GM21737 (cell line): ENCODE measurements around the gene ALDH7A1.
A peak's percentile ranks its signal among the peaks of the same experiment; 100 is the strongest.
"Not testable (repeated sequence)": the region's sequence is repeated elsewhere in the genome, so short reads cannot be mapped to it uniquely, and the experiment has no call there.

ENCODE experiments used
- ATAC-seq: cut with Tn5 transposase; IDR thresholded peaks from one replicate; pipeline ENCODE4 v1.9.1; 2021; ENCODE audit warnings: mild to moderate bottlenecking, moderate library complexity; ENCODE audit not compliant: unreplicated experiment

The ALDH7A1 gene

DNA sequence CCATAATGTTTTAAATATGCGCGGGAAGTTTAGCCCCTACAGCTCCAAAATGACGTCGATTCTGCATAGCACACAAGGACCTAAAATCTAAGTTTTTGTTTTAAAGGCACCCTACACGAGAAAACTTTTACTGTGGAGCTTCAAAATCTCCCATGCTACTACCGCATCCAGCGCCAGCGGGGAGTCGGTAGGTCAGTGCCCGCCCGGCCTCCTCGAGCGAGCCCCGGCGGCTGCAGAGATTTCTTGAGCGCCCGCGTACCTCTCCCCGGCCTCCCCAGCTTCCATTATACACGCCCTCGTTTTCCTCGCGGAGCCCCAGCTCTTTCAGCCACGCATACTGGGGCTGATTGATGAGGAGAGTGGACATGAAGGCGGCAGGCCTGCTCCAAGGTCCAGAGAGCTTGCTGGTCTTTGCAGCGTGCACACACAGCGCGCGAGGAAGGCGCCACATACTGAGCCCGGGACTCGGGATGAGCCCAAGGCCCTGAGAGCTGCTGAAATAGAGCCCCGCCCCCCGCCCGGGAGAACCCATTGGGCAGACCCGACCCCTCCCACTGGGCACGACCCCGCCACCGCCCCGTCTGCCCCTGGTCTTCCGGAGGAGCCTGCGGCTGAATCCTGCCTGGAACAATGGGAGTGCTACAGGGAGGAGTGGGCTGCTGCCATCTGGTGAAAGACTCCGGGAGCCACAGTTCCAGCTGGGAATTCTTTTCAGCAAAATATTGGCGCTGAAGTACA, at the start of gene ALDH7A1:
Gene ALDH7A1 (minus strand): TSS at position 472 of the 738 bp plus-strand sequence. CDS start 21 bp downstream, at position 451.
- peak; percentile 83 for ATAC-seq

DNA sequence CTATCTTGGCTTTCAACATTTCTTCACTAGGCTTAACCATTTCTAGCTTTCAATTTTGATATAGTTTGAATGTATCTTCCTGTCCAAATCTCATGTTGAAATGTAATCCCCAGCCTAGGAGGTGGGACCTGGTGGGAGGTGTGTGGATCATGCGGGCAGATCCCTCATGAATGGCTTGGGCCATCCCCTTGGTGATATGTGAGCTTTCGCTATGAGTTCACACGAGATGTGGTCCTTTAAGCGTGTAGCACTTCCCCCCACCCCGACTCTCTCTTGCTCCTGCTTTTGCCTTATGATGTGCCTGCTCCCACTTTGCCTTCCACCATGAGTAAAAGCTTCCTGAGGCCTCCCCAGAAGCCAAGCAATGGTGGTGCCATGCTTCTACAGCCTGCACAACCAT, 46.4 kb upstream of the ALDH7A1 start:
- ATAC-seq: no peak

DNA sequence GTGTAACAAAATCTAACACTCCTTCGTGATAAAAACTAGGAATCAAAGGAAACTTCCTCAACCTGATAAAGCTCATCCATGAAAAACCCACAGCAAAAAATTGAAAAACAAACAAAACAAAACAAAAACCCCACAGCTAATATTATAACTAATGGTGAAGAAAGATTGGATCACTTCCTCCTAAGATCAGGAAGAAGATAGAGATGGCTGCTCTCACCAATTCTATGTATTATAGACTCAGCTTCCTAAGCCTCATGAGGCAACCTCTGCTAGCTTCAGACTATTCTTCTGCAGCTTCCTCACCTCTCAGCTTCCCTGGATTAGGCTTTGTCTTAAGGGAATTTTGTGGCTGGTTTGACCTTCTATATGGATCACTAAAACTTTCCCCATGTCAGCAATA, 45.8 kb upstream of the ALDH7A1 start:
- no peak for ATAC-seq

DNA sequence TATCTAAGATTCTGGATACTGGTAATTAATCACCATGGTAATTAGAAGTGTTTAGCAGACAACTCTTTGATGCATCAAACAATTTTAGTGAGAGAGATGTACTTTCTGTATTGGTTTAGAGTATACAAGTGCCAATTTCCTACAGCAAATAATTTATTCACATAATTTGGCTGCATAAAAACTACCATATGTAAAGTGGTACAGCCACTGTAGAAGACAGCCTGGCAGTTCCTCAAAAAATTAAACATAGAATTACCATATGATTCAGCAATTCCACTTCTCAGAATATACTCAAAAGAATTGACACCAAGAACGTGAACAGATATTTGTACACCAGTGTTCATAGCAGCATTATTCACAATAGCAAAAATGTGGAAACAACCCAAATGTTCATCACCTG, 41.9 kb upstream of the ALDH7A1 start:
- no peak for ATAC-seq

DNA sequence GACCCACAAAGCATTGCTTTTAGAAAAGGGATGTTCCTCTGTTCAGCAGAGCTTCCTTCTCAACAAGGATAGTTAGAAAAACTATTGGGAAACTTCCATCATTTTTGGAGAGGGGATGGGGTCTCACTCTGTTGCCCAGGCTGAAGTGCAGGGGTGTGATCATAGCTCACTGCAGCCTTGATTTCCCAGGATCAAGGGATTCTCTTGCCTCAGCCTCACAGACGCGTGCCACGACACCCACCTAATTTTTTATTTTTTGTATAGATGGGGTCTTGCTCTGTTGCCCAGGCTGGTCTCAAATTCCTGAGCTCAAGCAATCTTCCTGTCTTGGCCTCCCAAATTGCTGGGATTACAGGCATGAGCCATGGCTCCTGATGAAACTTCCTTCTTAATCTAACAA, 40.6 kb upstream of the ALDH7A1 start:
- no peak for ATAC-seq

DNA sequence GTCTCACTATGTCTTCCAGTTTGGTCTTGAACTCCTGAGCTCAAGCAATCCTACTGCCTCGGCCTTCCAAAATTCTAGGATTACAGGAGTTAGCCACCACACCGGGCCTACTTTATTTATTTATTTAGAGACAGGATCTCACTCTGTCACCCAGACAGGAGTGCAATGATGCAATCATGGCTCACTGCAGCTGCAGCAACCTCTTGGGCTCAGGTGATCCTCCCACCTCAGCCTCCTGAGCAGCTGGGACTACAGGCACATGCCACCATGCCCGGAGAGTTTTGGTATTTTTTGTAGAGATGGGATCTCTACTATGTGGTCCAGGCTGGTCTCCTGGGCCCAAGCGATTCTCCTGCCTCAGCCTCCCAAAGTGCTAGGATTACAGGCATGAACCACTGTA, 38.5 kb upstream of the ALDH7A1 start:
- ATAC-seq: no peak

DNA sequence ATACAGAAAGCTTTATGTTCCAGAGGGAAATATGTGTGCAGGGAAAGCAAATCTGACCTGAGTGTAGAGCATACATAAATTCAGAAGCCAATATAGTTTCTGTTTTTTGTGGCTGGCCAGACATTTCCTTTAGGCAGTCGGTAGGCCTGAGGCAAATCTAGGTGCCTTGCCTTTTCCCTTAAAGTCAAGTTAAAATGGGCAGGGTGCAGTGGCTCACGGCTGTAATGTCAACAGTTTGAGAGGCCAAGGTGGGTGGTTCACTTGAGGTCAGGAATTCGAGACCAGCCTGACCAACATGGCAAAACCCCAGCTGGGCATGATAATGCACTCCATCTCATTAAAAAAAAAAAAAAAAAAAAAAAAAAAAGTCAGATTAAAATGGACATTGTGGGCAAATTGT, 36.9 kb upstream of the ALDH7A1 start:
- ATAC-seq: no peak

DNA sequence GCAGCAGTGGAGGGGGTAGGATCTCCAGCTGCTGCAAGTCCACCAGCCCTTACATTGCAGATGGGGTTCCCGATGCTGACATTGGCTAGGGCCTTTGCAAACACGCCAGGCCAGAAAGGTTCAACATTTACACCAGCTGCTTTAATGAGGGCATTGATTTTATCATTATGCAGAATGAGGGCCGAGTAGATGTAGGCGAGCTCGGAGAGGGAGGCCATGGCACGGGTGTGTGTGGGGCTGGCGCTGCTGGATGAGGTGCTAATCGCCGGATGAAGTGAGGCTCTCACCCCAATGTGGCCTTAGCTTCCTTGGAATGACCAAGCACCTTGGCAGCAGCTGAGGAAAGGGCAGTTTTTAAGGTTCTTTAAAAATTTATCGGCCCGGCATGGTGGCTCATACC, 33.1 kb upstream of the ALDH7A1 start:
- ATAC-seq: no peak

DNA sequence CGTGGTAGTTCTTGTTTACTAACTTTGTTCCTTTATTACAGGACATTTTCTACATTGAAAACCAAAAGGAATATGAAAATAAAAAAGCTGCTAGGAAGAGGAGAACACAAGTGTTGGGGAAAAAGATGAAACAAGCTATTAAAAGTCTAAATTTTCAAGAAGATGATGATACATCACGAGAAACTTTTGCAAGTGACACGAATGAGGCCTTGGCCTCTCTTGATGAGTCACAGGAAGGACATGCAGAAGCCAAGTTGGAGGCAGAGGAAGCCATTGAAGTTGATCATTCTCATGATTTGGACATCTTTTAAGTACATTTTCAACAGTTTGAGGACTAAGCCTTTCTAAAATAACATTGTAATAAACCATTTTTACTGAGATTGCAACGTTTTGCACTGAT, 29.5 kb upstream of the ALDH7A1 start:
- no peak for ATAC-seq

DNA sequence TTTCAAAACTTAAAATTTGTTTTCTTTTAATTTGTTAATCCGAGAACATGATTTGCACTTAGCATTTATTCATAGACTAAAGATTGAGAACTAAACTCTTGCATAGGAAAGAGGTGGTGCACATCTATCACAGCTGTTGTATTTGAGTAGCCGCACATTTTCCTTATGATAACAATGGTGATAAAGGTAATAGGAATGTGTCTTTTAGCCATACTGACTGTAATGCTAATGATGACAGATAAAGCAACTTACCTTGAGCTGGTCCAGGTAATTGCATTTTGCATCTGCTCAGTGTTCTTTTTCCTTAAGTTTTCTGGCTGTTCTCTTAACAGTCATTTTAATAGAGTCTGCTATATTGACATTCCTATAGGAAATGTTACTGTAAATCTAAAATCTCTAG, 24.8 kb upstream of the ALDH7A1 start:
- no peak for ATAC-seq

DNA sequence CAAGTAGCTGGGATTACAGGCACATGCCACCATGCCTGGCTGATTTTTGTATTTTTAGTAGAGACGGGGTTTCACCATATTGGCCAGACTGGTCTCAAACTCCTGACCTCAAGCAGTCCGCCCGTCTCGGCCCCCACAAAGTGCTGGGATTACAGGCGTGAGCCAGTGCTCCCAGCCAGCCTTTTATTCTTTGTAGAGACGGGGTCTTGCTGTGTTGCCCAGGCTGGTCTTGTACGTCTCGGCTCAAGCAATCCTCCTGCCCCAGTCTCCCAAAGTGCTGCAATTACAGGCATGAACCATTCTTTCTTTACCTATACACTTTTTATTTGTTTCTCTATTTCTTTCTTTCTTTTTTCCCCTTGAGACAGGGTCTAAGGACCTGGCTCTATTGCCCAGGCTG, 22.6 kb upstream of the ALDH7A1 start:
- not testable (repeated sequence) for ATAC-seq

DNA sequence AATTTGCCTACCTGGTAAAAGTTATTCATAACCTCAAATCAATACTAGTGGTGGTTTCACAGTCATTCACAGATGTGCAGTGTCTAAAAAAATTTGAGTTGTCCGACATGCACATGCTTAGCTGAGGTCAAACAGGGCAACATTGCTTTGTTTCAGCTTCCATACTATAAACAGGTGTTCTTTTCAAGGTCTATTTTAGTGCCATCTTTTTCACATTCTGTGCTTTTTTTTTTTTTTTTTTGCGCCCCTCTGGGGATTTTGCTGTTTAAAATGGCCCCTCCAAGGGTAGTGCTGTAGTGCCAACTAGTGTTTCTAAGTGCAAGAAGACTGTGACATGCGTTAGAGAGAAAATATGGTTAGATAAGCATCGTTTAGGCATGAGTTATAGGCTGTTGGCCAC, 20.3 kb upstream of the ALDH7A1 start:
- ATAC-seq: peak; percentile 93

DNA sequence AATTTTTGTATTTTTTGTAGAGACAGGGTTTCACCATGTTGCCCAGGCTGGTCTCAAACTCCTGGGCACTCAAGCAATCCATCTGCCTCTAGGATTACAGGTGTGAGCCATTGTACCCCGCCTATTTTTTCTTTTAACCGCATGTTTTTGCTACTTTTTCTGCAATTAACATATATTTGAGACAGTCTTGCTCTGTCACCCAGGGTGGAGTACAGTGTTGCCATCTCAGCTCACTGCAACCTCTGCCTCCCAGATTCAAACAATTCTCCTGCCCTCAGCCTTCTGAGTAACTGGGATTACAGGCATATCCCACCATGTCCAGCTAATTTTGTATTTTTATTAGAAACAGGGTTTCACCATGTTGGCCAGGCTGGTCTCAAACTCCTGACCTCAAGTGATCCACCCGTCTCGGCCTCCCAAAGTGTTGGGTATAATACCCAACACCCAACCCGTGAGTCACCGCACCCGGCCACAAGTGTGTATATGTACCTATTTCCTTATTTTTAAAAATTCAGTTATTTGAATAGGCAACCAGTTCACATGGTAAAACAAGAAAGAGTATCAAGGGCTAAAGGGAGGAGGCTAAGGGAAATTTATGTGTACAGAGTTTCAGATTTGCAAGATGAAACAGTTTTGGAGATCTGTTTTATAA, 19.0 kb upstream of the ALDH7A1 start:
- no peak for ATAC-seq

DNA sequence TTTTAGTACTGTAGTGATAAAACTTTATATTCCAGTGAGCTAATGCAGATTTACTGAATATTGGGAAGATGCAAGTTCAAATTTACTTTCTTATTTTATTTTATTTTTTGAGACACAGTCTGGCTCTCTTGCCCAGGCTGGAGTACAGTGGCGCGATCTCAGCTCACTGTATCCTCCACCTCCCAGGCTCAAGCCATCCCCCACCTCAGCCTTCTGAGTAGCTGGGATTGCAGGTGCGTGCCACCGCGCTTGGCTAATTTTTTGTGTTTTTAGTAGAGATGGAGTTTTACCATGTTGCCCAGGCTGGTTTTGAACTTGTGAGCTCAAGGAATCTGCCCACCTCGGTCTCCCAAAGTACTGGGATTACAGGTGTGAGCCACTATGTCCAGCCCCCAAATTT, 15.6 kb upstream of the ALDH7A1 start:
- ATAC-seq: no peak

DNA sequence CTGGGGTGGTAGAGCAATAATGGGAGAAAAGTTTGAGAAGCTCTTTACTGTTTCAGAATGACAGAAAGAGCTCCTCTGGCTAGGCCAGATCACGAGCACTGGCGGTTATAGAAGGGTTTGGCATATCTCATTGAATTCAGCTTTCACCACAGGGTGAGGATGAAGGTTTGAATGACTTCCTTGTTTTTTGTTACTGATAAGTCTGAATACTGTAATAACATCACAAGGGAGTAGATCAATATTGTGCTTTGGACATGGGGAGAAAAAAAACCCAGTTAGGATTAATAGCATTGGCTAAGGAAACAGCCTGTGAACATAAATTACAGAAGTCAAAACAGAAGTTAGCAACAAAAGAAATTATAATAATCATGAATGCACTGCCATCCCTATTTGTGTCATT, 15.1 kb upstream of the ALDH7A1 start:
- ATAC-seq: no peak

DNA sequence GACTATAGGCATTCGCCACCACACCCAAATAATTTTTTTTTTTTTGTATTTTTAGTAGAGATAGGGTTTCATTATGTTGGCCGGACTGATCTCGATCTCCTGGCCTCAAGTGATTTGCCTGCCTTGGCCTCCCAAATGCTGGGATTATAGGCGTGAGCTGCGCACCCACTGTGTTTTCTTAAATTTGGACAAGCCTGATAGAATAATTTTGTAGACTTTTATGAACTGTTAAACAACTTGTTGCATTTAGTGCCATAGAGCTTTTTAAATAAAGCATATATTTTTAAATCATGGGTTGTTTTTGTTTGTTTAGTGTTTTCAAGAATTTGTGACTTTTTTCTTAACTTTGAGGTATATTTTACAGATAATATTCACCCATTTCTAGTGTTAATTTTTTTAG, 10.5 kb upstream of the ALDH7A1 start:
- no peak for ATAC-seq

DNA sequence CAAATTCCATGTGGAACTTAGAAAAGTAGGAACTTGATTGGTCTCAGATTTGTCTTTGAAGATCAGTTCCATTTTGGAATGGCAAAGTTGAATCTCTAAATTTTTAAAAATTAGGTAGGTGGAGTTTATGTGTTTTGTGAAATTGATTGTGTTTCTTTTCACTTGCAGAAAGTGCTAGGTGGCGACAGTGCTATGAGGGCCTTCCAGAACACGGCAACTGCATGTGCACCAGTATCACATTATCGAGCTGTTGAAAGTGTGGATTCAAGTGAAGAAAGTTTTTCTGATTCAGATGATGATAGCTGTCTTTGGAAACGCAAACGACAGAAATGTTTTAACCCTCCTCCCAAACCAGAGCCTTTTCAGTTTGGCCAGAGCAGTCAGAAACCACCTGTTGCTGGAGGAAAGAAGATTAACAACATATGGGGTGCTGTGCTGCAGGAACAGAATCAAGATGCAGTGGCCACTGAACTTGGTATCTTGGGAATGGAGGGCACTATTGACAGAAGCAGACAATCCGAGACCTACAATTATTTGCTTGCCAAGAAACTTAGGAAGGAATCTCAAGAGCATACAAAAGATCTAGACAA, 8.5 kb upstream of the ALDH7A1 start:
- no peak for ATAC-seq

DNA sequence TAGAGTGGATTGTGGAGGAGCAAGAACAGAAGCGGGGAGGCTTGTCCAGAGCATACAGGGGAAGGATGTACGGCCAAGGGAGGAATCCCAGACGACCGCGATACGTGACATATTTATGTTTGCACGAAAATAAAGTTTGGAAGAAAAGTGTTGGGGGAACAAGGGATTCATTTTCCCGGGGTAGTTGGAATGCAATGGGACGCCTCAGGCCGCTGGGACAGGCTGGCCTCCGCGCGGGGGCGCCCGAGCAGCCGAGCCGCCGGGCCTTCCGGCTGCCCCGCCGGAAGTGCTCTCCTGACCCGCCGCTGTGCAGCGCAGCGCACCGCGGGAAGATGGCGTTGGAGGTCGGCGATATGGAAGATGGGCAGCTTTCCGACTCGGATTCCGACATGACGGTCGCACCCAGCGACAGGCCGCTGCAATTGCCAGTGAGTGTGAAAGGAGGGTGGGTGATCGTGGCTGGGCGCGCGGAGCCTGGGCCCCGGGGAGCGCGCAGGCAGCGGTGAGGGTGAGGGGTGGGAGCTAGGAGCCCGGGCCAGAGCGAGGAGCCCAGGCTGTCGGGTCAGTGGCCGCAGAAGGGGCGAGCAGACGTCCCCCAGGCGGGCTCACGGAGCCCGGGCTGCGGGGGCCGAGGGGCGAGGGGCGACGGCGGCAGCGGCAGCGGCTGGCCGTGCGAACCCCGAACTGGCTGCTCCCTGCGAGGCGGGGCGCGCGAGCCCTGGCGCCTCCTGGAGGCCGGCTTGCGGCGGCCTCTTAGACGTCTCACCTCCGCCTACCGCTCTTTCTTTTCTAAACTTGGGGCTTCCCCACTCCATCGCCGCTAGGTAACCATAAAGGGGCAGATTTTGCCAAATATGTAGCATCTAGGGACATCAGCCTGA, 5.9 kb upstream of the ALDH7A1 start, which contains the start of gene PHAX:
Gene PHAX (plus strand): TSS at position 317 of the 881 bp plus-strand sequence. CDS start 16 bp downstream, at position 333.
- peak; percentile 98 for ATAC-seq

DNA sequence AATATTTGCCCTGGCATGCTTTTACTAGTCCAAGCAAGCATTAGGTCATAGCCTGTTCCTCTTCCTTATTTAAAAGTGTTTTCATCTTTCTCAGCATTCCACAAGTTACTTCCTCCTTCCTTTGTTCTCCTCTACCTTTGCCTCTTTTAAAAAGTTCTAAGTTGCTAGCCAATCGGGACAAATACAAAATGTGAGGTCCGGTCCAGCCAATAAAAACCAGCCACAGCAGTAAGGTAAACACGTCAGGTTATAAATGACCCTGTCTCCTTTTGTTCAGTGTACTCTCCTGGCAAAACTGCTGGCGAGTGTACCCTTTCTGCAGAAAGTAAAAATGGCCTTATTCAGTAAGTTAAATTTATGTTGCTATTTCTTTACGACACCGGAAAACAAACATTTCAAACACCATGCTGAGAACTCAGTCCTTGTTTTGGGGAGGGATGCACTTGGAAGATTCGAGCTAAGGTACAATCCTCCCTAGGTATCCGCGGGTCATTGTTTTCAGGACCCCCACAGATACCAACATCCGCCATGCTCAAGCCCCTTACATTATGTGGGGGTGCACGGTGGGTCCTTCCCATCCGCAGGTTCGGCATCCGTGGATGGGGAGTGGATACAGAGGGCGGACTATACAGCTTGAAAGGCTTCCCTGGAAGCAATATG, 5.1 kb upstream of the ALDH7A1 start:
- ATAC-seq: not testable (repeated sequence)

DNA sequence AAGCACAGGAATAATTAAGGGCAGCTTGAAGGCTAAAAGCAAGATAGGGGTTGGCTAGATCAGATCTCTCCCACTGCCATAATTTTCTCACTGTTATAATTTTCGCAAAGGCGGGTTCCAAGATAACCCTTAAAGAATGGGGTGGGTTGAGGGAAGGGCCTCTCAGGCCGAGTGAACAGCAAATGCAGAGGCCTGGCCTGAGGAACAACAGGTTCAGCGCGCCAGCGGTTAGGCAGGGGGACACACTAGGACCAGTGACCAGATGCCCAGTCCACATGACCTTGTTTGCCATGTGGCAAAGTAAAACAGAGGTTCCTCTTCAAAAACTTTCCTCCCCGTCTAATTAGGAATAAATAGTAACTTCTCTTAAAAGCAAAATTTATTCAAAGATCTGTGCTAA, 4.5 kb upstream of the ALDH7A1 start:
- ATAC-seq: no peak

DNA sequence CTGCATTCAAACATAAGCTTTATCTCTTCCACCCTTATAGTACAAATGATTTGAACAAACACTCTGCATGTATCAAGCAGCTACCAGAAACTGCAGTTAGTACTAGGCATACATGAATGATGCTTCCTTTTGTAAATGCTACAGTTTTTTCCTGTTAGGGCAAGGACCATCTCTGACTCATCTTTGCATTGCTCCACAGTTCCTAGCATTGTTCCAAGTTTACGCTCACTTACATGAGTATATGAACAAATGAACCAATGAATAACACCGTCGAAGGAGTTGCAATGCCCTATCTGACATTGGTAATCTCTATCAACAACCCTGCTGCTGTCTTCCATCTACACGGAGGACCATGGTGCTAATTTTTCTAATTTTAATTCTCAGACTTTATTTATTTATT, 2.1 kb upstream of the ALDH7A1 start:
- ATAC-seq: no peak
